ENCODE measurements around the gene TRIM66. TPM values are rescaled to one million over a fixed set of nuclear protein-coding genes. Genes with fewer than 3 reads are reported as not detected.

Gene TRIM66
- total RNA-seq, 2 donors from 2014 or later = 2.8 to 10.5 TPM

DNA sequence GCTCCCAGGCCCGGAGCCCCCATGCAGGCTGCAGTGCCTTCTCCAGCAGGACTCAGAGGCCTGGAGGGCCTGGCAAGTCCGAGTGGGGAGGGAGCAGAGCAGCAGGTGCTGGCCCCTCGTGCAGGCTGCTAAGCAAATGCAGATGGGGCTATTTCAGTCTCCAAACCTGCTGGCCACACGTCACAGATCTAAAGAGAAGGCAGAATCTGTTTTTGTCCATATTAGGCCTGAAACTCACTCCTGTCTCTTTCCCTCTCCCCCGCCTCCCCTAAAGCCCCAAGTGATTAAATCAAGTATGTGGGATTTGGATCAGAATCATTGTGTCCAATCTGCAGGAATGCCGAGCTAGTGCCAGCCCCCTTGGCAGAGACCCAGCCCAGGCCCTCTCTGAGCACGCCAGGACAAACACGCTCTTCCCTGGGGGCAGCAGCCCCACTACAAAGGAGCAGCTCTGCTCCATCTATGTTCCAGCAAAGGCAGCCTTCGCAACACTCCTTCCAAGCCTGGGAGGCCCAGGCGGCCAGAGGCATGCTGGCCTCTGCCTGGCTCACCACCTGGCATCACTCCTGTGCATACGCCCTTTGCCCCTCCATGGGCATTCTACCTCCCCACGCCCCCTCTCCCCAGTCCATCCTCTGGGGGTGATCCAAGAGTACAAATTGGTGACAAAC lies 26.7 kb upstream of the TRIM66 start:
- 12% methylated on average over 12 of the region's 12 CpGs for WGBS
- TF ChIP-seq, protein P1, sequence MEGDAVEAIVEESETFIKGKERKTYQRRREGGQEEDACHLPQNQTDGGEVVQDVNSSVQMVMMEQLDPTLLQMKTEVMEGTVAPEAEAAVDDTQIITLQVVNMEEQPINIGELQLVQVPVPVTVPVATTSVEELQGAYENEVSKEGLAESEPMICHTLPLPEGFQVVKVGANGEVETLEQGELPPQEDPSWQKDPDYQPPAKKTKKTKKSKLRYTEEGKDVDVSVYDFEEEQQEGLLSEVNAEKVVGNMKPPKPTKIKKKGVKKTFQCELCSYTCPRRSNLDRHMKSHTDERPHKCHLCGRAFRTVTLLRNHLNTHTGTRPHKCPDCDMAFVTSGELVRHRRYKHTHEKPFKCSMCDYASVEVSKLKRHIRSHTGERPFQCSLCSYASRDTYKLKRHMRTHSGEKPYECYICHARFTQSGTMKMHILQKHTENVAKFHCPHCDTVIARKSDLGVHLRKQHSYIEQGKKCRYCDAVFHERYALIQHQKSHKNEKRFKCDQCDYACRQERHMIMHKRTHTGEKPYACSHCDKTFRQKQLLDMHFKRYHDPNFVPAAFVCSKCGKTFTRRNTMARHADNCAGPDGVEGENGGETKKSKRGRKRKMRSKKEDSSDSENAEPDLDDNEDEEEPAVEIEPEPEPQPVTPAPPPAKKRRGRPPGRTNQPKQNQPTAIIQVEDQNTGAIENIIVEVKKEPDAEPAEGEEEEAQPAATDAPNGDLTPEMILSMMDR (IDR thresholded peaks at IDR 0.05) = no peak
- TF ChIP-seq POLR2A (IDR thresholded peaks at IDR 0.05) (no peak), POLR2AphosphoS5 (IDR thresholded peaks at IDR 0.05) (peak; percentile 86)
- Histone ChIP-seq H3K4me3 (no peak overlapping the region), H3K4me1 (replicated peaks) (peaks cover 4% of the 10 kb centered on the region), H3K9me3 (no peaks in the 10 kb centered on the region), H3K36me3 (no peaks in the 10 kb centered on the region), H3K27ac (peak overlapping the region; percentile 72 to 90), H3K27me3 (replicated peaks; ENCODE audit: insufficient read depth) (no peaks in the 10 kb centered on the region)
- DNase-seq (ENCODE audit: low spot score) = peak; percentile 77
- intact Hi-C loops (cut with DNase I) = loop anchor here (2.0 kb wide), 2 partner anchors 60 to 100 kb away; no protein-coding TSS in a partner anchor

DNA sequence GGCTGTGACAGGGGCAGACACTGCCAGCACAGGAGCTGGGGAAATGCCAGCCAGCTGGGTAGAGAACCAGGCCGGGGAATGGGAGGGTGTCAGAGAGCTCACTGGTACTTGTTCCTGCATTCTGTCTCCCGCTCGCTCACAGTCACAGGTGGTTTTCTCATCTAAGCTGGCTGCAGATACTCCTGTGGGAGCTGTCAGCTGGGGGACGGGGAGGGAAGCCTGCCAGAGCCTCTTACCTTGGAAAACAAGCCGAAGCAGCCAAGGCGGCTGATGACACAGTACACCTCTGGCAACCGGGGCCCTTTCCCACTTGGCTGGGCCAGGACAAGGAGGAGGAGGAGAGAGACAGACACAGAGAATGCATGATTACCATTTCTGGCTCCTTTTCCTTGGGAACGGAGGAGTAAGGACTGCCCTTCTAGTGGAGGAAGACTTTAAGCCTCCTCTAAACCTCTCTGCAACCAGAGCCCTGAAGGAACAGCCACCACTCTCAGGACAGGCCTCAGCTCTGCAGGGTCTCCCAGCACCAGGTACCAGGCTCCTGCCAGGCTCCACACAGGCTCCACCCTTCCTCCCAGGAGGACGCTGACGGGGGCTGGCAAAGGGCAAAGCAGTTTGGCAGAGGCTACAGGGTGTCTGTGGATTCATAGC lies 25.2 kb upstream of the TRIM66 start:
- H3K4me3 ChIP-seq = no peak overlapping the region
- no peaks in the 10 kb centered on the region for H3K27me3 ChIP-seq (replicated peaks; ENCODE audit: insufficient read depth)
- peaks cover 4% of the 10 kb centered on the region for H3K4me1 ChIP-seq (replicated peaks)
- TF ChIP-seq, protein P1 (IDR thresholded peaks at IDR 0.05) = no peak
- TF ChIP-seq POLR2AphosphoS5 (IDR thresholded peaks at IDR 0.05) (peak; percentile 83), POLR2A (IDR thresholded peaks at IDR 0.05) (no peak)
- 13% methylated on average over 7 of the region's 10 CpGs for WGBS
- peak; percentile 92 for DNase-seq (ENCODE audit: low spot score)
- no peaks in the 10 kb centered on the region for H3K9me3 ChIP-seq
- peak overlapping the region; percentile 72 to 90 for H3K27ac ChIP-seq
- intact Hi-C loops (cut with DNase I) = loop anchor here (2.0 kb wide), 2 partner anchors 61 to 101 kb away; no protein-coding TSS in a partner anchor
- no peaks in the 10 kb centered on the region for H3K36me3 ChIP-seq

DNA sequence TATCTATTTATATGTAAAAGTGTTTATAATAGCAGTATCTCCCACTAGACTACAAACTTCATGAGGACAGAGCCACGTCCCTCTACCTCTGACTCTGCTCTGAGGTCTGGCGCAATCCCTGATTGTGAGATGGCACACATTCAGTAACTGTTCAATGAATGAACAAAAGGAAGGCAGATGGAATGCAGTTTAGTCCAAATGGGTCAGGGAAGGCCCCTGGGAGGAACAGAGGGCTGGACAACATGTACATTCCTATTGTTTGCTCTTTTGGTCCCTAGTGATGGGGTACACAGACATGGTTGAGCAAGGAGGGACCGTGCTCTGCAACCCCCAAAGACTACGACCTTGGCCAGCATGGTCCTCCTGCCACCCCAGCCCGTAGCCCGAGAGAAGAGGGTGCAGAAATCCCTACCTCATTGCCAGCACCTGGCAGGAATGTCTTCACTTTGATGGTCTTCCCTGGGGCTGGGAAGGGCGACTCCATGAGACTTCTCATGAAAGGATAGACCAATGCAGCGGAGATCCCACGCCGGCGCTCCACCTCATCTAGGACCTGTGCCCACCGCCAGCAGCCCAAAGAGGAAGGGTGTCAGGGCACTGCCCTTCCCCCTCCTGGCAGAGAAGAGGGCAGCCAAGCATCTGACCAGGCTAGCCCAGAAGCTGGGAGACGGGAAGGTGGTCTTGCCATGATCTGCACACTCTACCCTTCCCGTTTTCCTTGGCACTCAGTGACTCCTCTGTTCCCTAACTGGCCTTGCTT lies 24.4 kb upstream of the TRIM66 start:
- Histone ChIP-seq H3K9me3 (no peaks in the 10 kb centered on the region), H3K27ac (peak overlapping the region; percentile 72 to 90), H3K36me3 (no peaks in the 10 kb centered on the region), H3K4me1 (replicated peaks) (peaks cover 4% of the 10 kb centered on the region), H3K27me3 (replicated peaks; ENCODE audit: insufficient read depth) (no peaks in the 10 kb centered on the region), H3K4me3 (no peak overlapping the region)
- 87% methylated on average over 14 of the region's 14 CpGs for WGBS
- intact Hi-C loops (cut with DNase I) = no loop called here
- TF ChIP-seq POLR2AphosphoS5 (IDR thresholded peaks at IDR 0.05) (no peak), POLR2A (IDR thresholded peaks at IDR 0.05) (no peak)
- TF ChIP-seq, protein P1 (IDR thresholded peaks at IDR 0.05) = no peak
- no peak for DNase-seq (ENCODE audit: low spot score)

DNA sequence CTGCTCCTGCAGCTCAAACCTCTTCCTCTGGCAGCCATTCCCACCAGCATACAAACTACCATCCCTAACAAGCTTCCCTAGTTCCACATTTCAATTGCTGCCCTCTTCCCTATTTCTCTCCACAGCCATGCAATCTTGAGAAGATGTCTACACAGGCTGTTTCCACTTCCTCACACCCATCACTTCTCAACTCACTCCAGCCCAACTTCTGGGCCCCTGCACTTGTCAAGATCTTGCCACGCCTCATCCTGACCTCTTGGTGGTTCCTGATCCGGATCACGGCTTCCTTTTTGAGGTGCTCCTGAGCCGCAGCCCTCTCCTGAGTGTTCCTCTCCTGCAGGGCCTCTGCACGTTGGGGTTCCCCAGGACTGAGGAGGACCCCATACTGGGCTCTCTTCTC lies 22.7 kb upstream of the TRIM66 start:
- no peak for DNase-seq (ENCODE audit: low spot score)
- TF ChIP-seq POLR2AphosphoS5 (IDR thresholded peaks at IDR 0.05) = no peak
- TF ChIP-seq, protein P1 (IDR thresholded peaks at IDR 0.05) = no peak
- no peak for TF ChIP-seq POLR2A (IDR thresholded peaks at IDR 0.05)
- Histone ChIP-seq H3K27me3 (replicated peaks; ENCODE audit: insufficient read depth) (no peaks in the 10 kb centered on the region), H3K4me1 (replicated peaks) (peaks cover 4% of the 10 kb centered on the region), H3K9me3 (no peaks in the 10 kb centered on the region), H3K36me3 (no peaks in the 10 kb centered on the region), H3K27ac (no peak overlapping the region), H3K4me3 (no peak overlapping the region)
- 95% methylated on average over 5 of the region's 5 CpGs for WGBS
- intact Hi-C loops (cut with DNase I) = no loop called here
